KMS-11 (cell line): ENCODE results near the gene SLTM.
A peak's percentile ranks its signal among the peaks of the same experiment; 100 is the strongest.

Experiments
- H2AFZ ChIP-seq: fragments of 200-600 bp; sonication (generic); 2 replicates; pipeline ENCODE4 v1.6.1; 2016; ENCODE audit warnings: antibody characterized with exemption, mixed run types, low read depth
- H3K27ac ChIP-seq: fragments of 200-600 bp; sonication (generic); 2 replicates; pipeline ENCODE4 v1.6.1; 2016; ENCODE audit warnings: mild to moderate bottlenecking, mixed run types
- H3K27me3 ChIP-seq: fragments of 200-600 bp; sonication (generic); 2 replicates; pipeline ENCODE4 v1.6.1; 2017; ENCODE audit warnings: mild to moderate bottlenecking, low read depth, mixed run types, moderate library complexity; ENCODE audit not compliant: insufficient read depth
- H3K36me3 ChIP-seq: fragments of 200-600 bp; sonication (generic); 2 replicates; pipeline ENCODE4 v1.6.1; 2017; ENCODE audit warnings: mild to moderate bottlenecking, mixed run types; ENCODE audit not compliant: insufficient read depth
- H3K4me1 ChIP-seq: fragments of 200-600 bp; sonication (generic); 2 replicates; pipeline ENCODE4 v1.6.1; 2016; ENCODE audit warnings: mild to moderate bottlenecking, low read depth, mixed run types; ENCODE audit not compliant: poor library complexity, severe bottlenecking
- H3K4me2 ChIP-seq: fragments of 200-600 bp; sonication (generic); 2 replicates; pipeline ENCODE4 v1.7.0; 2016; ENCODE audit warnings: mild to moderate bottlenecking, mixed run types
- H3K4me3 ChIP-seq: fragments of 200-600 bp; sonication (generic); IDR thresholded peaks from 2 replicates; pipeline ENCODE4 v1.6.1; 2017; ENCODE audit warnings: low read depth, low read length, mixed read lengths; ENCODE audit not compliant: insufficient read depth
- H3K79me2 ChIP-seq: fragments of 200-600 bp; sonication (generic); 2 replicates; pipeline ENCODE4 v1.6.1; 2016; ENCODE audit warnings: low read depth, mixed run types; ENCODE audit not compliant: insufficient read depth
- H3K9ac ChIP-seq: fragments of 200-600 bp; sonication (generic); 2 replicates; pipeline ENCODE4 v1.6.1; 2016; ENCODE audit warnings: mild to moderate bottlenecking, mixed run types
- H4K20me1 ChIP-seq: fragments of 200-600 bp; sonication (generic); 2 replicates; pipeline ENCODE4 v1.6.1; 2016; ENCODE audit warnings: mild to moderate bottlenecking, mixed run types; ENCODE audit not compliant: insufficient read depth
- CTCF ChIP-seq: fragments of 200-600 bp; sonication (generic); conservative IDR thresholded peaks from 2 replicates; pipeline ENCODE4 v1.6.1; 2017; ENCODE audit warnings: low read depth, mild to moderate bottlenecking, antibody characterized with exemption, low read length, moderate library complexity, mixed read lengths

SLTM gene

DNA sequence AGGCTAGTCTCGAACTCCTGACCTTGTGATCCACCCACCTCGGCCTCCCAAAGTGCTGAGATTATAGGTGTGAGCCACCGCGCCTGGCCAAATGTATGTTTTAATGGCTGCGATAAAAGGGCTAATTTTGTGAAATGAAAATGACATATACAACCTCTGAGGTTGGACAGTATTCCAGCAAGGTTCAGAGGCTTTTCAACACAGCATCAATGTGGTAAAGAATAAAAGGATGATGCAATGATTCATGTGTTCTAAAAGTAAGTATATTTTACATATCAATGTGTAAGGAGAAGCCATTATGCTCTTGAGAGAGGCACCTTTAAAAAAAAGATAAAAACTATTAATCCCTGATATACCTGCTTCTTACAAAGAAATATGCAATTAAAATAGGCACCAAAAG lies 6.7 kb downstream of the SLTM start:
- Histone ChIP-seq H3K36me3 (peaks cover 7% of the 10 kb centered on the region; the same call in 1 of the 2 replicates), H3K9ac (no peak overlapping the region), H3K4me3 (no peak overlapping the region), H3K27me3 (no peaks in the 10 kb centered on the region), H3K79me2 (peaks cover 95% of the 10 kb centered on the region), H3K4me2 (no peak overlapping the region), H3K4me1 (peaks cover 41% of the 10 kb centered on the region), H3K27ac (no peak overlapping the region), H4K20me1 (peaks cover 12% of the 10 kb centered on the region), H2AFZ (no peak overlapping the region)
- TF ChIP-seq CTCF = no peak

DNA sequence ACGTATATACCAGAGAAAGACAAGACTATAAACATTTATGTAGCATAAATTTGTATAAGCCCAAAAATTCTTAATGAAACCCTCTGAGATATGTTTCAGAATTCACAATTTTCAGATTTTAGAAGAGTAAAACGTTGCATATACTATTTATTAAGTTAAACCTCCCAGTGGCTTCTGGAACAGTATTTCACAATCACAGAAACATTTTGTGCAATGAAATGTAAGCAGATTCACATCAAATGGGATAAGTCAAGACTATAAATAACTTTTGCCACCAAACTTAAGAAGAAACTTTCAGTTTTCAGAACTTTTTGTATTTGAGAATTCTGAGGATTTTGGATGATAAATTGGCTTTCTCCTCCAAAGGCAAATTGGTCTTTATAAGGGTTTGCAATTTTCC lies 9.2 kb downstream of the SLTM start:
- no peak overlapping the region; the same call in 1 of the 2 replicates for H3K9ac ChIP-seq
- peaks cover 91% of the 10 kb centered on the region for H3K79me2 ChIP-seq
- peaks cover 29% of the 10 kb centered on the region for H3K4me1 ChIP-seq
- no peak overlapping the region for H2AFZ ChIP-seq
- no peak for TF ChIP-seq CTCF
- peaks cover 7% of the 10 kb centered on the region for H4K20me1 ChIP-seq
- no peak overlapping the region for H3K4me3 ChIP-seq
- H3K36me3 ChIP-seq = peaks cover 5% of the 10 kb centered on the region; the same call in 1 of the 2 replicates
- H3K27me3 ChIP-seq = no peaks in the 10 kb centered on the region
- H3K27ac ChIP-seq = peak overlapping the region; percentile 23; the same call in 1 of the 2 replicates
- H3K4me2 ChIP-seq = peak overlapping the region; percentile 26; the same call in 1 of the 2 replicates

DNA sequence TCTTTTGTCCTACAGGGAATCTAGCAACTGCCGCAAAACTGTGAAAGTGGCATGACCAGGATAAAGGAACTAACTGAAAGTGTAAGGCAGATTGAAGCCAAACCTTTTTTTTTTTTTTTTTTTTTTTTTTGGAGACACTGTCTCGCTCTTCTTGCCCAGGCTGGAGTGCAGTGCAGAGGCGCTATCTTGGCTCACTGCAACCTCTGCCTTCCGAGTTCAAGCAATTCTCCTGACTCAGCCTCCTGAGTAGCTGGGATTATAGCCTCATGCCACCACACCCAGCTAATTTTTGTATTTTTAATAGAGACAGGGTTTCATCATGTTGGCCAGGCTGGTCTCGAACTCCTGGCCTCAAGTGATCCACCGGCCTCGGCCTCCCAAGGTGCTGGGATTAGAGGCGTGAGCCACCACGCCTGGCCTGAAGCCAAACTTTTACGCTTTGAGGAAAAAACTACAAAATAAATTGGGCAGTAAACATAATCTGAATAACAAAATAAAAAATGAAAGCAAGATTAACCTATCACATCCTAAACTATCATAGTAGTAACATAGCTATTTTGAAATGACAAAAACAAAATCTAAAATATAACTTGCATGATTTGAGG lies 9.7 kb downstream of the SLTM start:
- H4K20me1 ChIP-seq = peaks cover 7% of the 10 kb centered on the region
- H3K36me3 ChIP-seq = no peaks in the 10 kb centered on the region
- peaks cover 29% of the 10 kb centered on the region for H3K4me1 ChIP-seq
- H3K27ac ChIP-seq = no peak overlapping the region; the same call in 1 of the 2 replicates
- TF ChIP-seq CTCF = no peak
- H3K4me2 ChIP-seq = peak overlapping the region; percentile 26; the same call in 1 of the 2 replicates
- H2AFZ ChIP-seq = no peak overlapping the region
- no peaks in the 10 kb centered on the region for H3K27me3 ChIP-seq
- no peak overlapping the region for H3K4me3 ChIP-seq
- peaks cover 91% of the 10 kb centered on the region for H3K79me2 ChIP-seq
- no peak overlapping the region for H3K9ac ChIP-seq

DNA sequence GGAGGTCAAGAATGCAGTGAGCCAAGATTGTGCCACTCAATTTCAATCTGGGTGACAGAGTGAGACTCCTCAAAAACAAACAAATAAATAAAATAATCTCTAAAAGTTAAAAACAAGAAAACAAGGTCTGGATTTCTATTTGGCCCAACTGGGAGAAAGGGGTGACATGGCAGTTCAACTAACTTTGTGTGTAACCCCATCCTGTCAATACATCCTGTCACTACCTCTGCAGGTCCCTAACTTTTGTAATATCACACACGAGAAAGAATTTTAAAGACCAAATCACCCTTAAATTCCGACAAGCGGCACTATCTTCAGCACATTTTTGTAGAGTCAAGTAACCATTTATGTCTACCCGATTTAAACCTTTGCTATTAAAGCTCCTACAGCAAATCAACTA lies 10.2 kb downstream of the SLTM start:
- Histone ChIP-seq H3K79me2 (peaks cover 91% of the 10 kb centered on the region), H2AFZ (no peak overlapping the region), H3K4me3 (no peak overlapping the region), H3K4me1 (peaks cover 27% of the 10 kb centered on the region), H3K27ac (no peak overlapping the region), H3K9ac (no peak overlapping the region), H3K27me3 (no peaks in the 10 kb centered on the region), H3K36me3 (no peaks in the 10 kb centered on the region), H4K20me1 (peaks cover 7% of the 10 kb centered on the region), H3K4me2 (no peak overlapping the region)
- no peak for TF ChIP-seq CTCF
